Kidney (tissue), 22 donors: ENCODE results near the gene KRTAP24-1. TPM values are rescaled to one million over a fixed set of nuclear protein-coding genes. Genes with fewer than 3 reads are reported as not detected.

ENCODE experiments used
- DNase-seq, 5 donors: peaks; one replicate each; pipeline ENCODE4 v3.0.0-alpha.2; 2013 to 2020
- FAIRE-seq: peaks from 2 replicates; lab custom pipeline; 2012; peaks lifted over from hg19 to GRCh38; lab: Jason Lieb, UNC
- H3K27ac ChIP-seq, 2 donors: one replicate each; pipeline ENCODE4 v1.7.0; 2013; ENCODE audit warnings: low read depth in 2 of 2, low read length in 2 of 2, inconsistent platforms in 1 of 2
- H3K27me3 ChIP-seq: one replicate; pipeline ENCODE4 v1.7.1; 2013; ENCODE audit warnings: low read length, inconsistent platforms; ENCODE audit not compliant: control insufficient read depth, insufficient read depth
- H3K36me3 ChIP-seq, 3 donors: one replicate each; pipeline versions ENCODE4 v1.7.0 to v1.7.1; 2013; ENCODE audit warnings: low read length in 3 of 3, control low read depth in 1 of 3, inconsistent platforms in 1 of 3; ENCODE audit not compliant: insufficient read depth in 3 of 3, control insufficient read depth in 2 of 3
- H3K4me1 ChIP-seq, 3 donors: one replicate each; pipeline versions ENCODE4 v1.7.0 to v1.7.1; 2013; ENCODE audit warnings: low read length in 3 of 3, inconsistent platforms in 1 of 3, low read depth in 1 of 3; ENCODE audit not compliant: control insufficient read depth in 2 of 3, insufficient read depth in 2 of 3
- H3K4me3 ChIP-seq, 3 donors: one replicate each; pipeline versions ENCODE4 v1.7.0 to v1.8.1; 2013; ENCODE audit warnings: low read length in 3 of 3, control low read depth in 1 of 3, inconsistent platforms in 1 of 3
- H3K9ac ChIP-seq, 3 donors: one replicate each; pipeline versions ENCODE4 v1.7.0 to v1.7.1; 2013; ENCODE audit warnings: low read length in 3 of 3, control low read depth in 1 of 3, inconsistent platforms in 1 of 3
- H3K9me3 ChIP-seq, 3 donors: one replicate each; pipeline versions ENCODE4 v1.7.0 to v1.7.1; 2013; ENCODE audit warnings: low read length in 3 of 3, control low read depth in 1 of 3, inconsistent platforms in 1 of 3; ENCODE audit not compliant: control insufficient read depth in 2 of 3, insufficient read depth in 1 of 3
- intact Hi-C: fragments of 100-400 bp; cut with DNase I; formaldehyde crosslinking; loops from one replicate; pipeline ENCODE4 v1.11.1; 2022
- long read RNA-seq, 10 donors: library from polyadenylated mRNA in 1 of 10; unstranded in 1 of 10; transcript quantifications; one replicate each; pipeline ENCODE4 v2.0.0 and lab custom pipeline, GENCODE V29; 2021 to 2026
- polyA plus RNA-seq: library from polyadenylated mRNA; stranded (reverse); fragments of 350-450 nt; fragmentation: Illumina TruSeq; extraction: RNeasy Lipid Tissue Mini Kit (QIAGEN cat#74804); gene quantifications from one replicate; pipeline ENCODE4 v1.2.3, GENCODE V29; 2014; ENCODE audit warnings: low read depth, low replicate concordance; ENCODE audit not compliant: insufficient read depth
- total RNA-seq: library from RNA; stranded (reverse); fragmentation: NEBNext Ultra II Directional; extraction: Animal tissue kit (Norgen Biotek cat#: 25700); gene quantifications from one replicate; pipeline ENCODE4 v1.2.1, GENCODE V29; 2021
- TF ChIP-seq, protein P1 (sequence below): IDR thresholded peaks from 3 replicates; pipeline ENCODE4 v1.5.1; 2012; ENCODE audit warnings: mild to moderate bottlenecking, moderate library complexity, borderline replicate concordance; ENCODE audit not compliant: insufficient read depth; ENCODE audit errors: extremely low read depth
- donor health status: control.
- donor health status: control.
- donor health status: control.
- donor health status: control.
- donor health status: control.
- donor health status: DM: yes; HTN: yes; CAD: no.
- donor health status: Normal renal cell carcinoma (clear cell type).

Gene KRTAP24-1, protein sequence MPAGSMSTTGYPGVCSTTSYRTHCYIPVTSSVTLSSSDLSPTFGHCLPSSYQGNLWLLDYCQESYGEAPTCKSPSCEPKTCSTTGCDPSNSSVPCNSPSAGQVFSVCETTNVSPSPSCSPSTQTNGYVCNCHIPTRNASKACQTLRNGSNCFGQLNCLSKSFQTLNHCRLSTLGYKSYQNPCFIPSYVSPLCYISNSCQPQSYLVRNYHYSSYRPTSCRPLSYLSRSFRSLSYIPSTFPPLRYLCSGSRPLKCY
- total RNA-seq (not detected), polyA plus RNA-seq (not detected)
- long read RNA-seq, donor 1: 0 reads
- long read RNA-seq, donor 2: 0 reads
- long read RNA-seq, donor 3: 0 reads
- long read RNA-seq, donor 4: 0 reads
- long read RNA-seq, donor 5: 0 reads
- long read RNA-seq, donor 6: 0 reads
- long read RNA-seq, donor 7: 0 reads
- long read RNA-seq, donor 8: 0 reads
- long read RNA-seq, donor 9: 0 reads
- long read RNA-seq, donor 10: 0 reads

DNA sequence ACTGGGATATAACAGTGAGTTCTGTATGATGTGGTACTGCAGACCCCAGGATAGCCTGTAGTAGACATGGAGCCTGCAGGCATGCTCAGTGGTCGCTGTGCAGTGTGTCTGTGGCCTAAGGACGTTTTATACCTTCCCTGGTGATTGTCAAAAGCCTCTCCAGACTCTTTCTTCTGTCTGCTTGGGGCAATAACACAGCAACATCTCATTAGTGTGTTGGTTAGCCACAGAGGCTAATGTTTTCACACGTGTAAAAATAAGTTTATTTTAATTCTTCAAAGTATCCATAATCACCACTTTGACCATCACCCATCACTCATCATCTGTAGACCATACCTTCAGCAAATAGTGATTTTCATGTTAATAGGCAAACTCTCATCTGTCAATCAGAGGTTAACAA is at the start of gene KRTAP24-1:
Gene KRTAP24-1, minus strand, starts transcription at position 101 of the 400 bp plus-strand sequence. Its CDS starts 18 bp downstream, at position 83.
- Histone ChIP-seq H3K9me3 (no peaks in the 10 kb centered on the region), H3K4me1 (no peaks in the 10 kb centered on the region), H3K4me3 (no peak within 1 kb of the TSS), H3K27ac (no peak within 1 kb of the TSS), H3K27me3 (no peaks in the 10 kb centered on the region), H3K36me3 (no peaks in the 10 kb centered on the region), H3K9ac (no peak within 1 kb of the TSS)
- intact Hi-C loops: no loop called here
- TF ChIP-seq, protein P1, sequence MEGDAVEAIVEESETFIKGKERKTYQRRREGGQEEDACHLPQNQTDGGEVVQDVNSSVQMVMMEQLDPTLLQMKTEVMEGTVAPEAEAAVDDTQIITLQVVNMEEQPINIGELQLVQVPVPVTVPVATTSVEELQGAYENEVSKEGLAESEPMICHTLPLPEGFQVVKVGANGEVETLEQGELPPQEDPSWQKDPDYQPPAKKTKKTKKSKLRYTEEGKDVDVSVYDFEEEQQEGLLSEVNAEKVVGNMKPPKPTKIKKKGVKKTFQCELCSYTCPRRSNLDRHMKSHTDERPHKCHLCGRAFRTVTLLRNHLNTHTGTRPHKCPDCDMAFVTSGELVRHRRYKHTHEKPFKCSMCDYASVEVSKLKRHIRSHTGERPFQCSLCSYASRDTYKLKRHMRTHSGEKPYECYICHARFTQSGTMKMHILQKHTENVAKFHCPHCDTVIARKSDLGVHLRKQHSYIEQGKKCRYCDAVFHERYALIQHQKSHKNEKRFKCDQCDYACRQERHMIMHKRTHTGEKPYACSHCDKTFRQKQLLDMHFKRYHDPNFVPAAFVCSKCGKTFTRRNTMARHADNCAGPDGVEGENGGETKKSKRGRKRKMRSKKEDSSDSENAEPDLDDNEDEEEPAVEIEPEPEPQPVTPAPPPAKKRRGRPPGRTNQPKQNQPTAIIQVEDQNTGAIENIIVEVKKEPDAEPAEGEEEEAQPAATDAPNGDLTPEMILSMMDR: no peak
- no peak for DNase-seq
- no peak for FAIRE-seq

DNA sequence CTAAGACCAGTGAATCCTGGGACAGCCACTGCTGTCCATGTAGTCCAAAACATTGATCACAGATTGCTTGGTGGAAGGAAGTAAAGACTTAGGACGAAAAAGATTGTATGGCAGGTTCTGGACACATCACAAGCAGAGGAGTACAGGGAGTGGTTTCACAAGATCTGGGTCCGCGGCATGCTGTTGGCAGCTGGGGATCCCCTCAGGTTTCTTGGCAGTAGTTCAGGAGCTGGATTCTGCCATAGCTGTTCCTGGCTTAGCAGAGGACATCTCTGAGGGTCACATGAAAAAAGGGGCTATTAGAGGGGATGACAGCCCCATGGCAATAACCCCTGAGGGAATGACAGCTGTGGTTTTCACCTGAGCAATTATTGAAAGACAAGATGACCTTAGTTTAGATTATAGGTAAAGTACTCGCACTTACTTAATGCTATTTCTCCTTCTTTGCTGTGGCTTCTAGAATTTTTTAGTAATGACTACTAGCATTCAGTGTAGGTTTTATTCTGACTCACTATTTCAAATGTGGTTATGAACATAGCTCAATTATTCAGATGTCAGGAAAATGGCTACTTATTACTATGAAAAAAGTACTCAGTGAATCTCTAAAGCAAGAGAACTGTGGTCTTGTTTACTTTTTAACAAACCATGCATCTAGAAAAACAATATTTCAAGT is 46.6 kb upstream of the KRTAP24-1 start:
- Histone ChIP-seq H3K27me3 (no peaks in the 10 kb centered on the region), H3K27ac (no peak overlapping the region), H3K4me3 (no peak overlapping the region), H3K4me1 (no peaks in the 10 kb centered on the region), H3K9ac (no peak overlapping the region), H3K9me3 (peaks cover 0 to 10% (median 6%) of the 10 kb centered on the region in 3 donors), H3K36me3 (no peaks in the 10 kb centered on the region)
- FAIRE-seq (no peak), DNase-seq (no peak)
- intact Hi-C loops: no loop called here
- TF ChIP-seq, protein P1: no peak

DNA sequence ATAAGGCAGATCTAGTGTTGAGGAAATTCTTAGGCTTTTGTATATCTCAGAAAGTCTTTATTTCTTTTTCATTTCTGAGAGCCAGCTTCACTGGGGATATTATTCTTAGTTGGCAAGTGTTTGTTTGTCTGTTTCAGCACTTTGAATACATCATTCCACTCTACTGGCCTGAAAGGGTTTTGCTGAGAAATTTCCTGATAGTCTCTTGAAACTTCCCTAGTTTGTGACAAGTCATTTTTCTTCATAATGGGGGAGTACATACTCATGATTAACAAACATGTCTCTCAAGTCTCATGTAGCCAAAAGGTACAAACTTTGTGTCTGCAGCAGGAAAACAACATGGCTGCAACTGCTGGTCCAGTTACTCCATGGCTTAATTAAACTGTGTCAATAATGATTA is 43.6 kb upstream of the KRTAP24-1 start:
- TF ChIP-seq, protein P1: no peak
- H3K9ac ChIP-seq: no peak overlapping the region
- no peak overlapping the region for H3K27ac ChIP-seq
- peaks cover 0 to 10% (median 6%) of the 10 kb centered on the region in 3 donors for H3K9me3 ChIP-seq
- intact Hi-C loops: no loop called here
- H3K27me3 ChIP-seq: no peaks in the 10 kb centered on the region
- no peak overlapping the region for H3K4me3 ChIP-seq
- H3K4me1 ChIP-seq: no peaks in the 10 kb centered on the region
- FAIRE-seq (no peak), DNase-seq (no peak)
- H3K36me3 ChIP-seq: no peaks in the 10 kb centered on the region
